ENCODE data around the gene DYNLRB1.
"Not testable (repeated sequence)": the region's sequence is repeated elsewhere in the genome, so short reads cannot be mapped to it uniquely, and the experiment has no call there.

DYNLRB1 gene

GRCh38 chr20:34516247-34517113 lies at the start of gene DYNLRB1:
DYNLRB1 (plus strand) TSS chr20:34516422; CDS start chr20:34516459, 37 bp downstream.
- peak; percentile 62 for FAIRE-seq

- FAIRE-seq: no peak
These were observed 47.3 kb upstream of the DYNLRB1 start for GRCh38 chr20:34468951-34469350.

GRCh38 chr20:34472246-34472925 lies 43.8 kb upstream of the DYNLRB1 start:
- no peak for FAIRE-seq

- FAIRE-seq: no peak
These were observed 42.8 kb upstream of the DYNLRB1 start for GRCh38 chr20:34473262-34473883.

GRCh38 chr20:34475979-34476736 lies 40.1 kb upstream of the DYNLRB1 start:
- no peak for FAIRE-seq

- no peak for FAIRE-seq
These were observed 36.6 kb upstream of the DYNLRB1 start for GRCh38 chr20:34479627-34480026.

- not testable (repeated sequence) for FAIRE-seq
These were observed 34.1 kb upstream of the DYNLRB1 start for GRCh38 chr20:34482154-34482553.

GRCh38 chr20:34483585-34484220 lies 32.5 kb upstream of the DYNLRB1 start:
- not testable (repeated sequence) for FAIRE-seq

- no peak for FAIRE-seq
These were observed 31.1 kb upstream of the DYNLRB1 start for GRCh38 chr20:34485068-34485634.

- no peak for FAIRE-seq
These were observed 24.8 kb upstream of the DYNLRB1 start for GRCh38 chr20:34491226-34491931.

GRCh38 chr20:34491932-34492509 lies 24.2 kb upstream of the DYNLRB1 start:
- no peak for FAIRE-seq

- FAIRE-seq: no peak
These were observed 22.6 kb upstream of the DYNLRB1 start for GRCh38 chr20:34493646-34494045.

GRCh38 chr20:34495307-34495706 lies 20.9 kb upstream of the DYNLRB1 start:
- no peak for FAIRE-seq

- no peak for FAIRE-seq
These were observed 20.3 kb upstream of the DYNLRB1 start for GRCh38 chr20:34495916-34496315.

GRCh38 chr20:34497596-34497995 lies 18.6 kb upstream of the DYNLRB1 start:
- not testable (repeated sequence) for FAIRE-seq

- FAIRE-seq: no peak
These were observed 15.4 kb upstream of the DYNLRB1 start for GRCh38 chr20:34500823-34501222.

GRCh38 chr20:34506480-34506879 lies 9.7 kb upstream of the DYNLRB1 start:
- FAIRE-seq: no peak

- no peak for FAIRE-seq
These were observed 8.4 kb upstream of the DYNLRB1 start for GRCh38 chr20:34507702-34508413.

GRCh38 chr20:34510575-34510974 lies 5.6 kb upstream of the DYNLRB1 start:
- FAIRE-seq: no peak

GRCh38 chr20:34511891-34512265 lies 4.3 kb upstream of the DYNLRB1 start:
- no peak for FAIRE-seq
